ACHN (cell line): ENCODE data around the gene CDC34.
A peak's percentile ranks its signal among the peaks of the same experiment; 100 is the strongest.
"Not testable (repeated sequence)": the region's sequence is repeated elsewhere in the genome, so short reads cannot be mapped to it uniquely, and the experiment has no call there.

Experiments used
- DNase-seq: peaks from one replicate; pipeline ENCODE4 v3.0.0-alpha.2; 2015
- in situ Hi-C: cut with HindIII; loops from 2 replicates; pipeline ENCODE4 v1.10.0; 2017; ENCODE audit warnings: low sequenced_read_pairs, low pct_ligation_motif_present, low pct_unique_long_range_greater_than_20kb

The CDC34 gene

GRCh38 chr19:580274-580835 lies 48.8 kb downstream of the CDC34 start:
- no peak for DNase-seq
- in situ Hi-C loops = no loop called here

- in situ Hi-C loops = no loop called here
- DNase-seq = no peak
Observed at GRCh38 chr19:581399-582111, 50.0 kb downstream of the CDC34 start.

GRCh38 chr19:582497-583197 lies 51.1 kb downstream of the CDC34 start:
- DNase-seq = no peak
- in situ Hi-C loops = no loop called here

- DNase-seq = no peak
- in situ Hi-C loops = no loop called here
Observed at GRCh38 chr19:583198-583967, 51.8 kb downstream of the CDC34 start.

- in situ Hi-C loops = no loop called here
- no peak for DNase-seq
Observed at GRCh38 chr19:583968-584239, 52.3 kb downstream of the CDC34 start.

GRCh38 chr19:584240-585001 lies 52.9 kb downstream of the CDC34 start:
- peak; percentile 43 for DNase-seq
- in situ Hi-C loops = no loop called here

- DNase-seq, in situ Hi-C loops: not testable (repeated sequence)
Observed at GRCh38 chr19:585146-585545, 53.6 kb downstream of the CDC34 start.

- DNase-seq = no peak
- in situ Hi-C loops = no loop called here
Observed at GRCh38 chr19:585551-586110, 54.1 kb downstream of the CDC34 start.

- peak; percentile 80 for DNase-seq
- in situ Hi-C loops = no loop called here
Observed at GRCh38 chr19:588093-588740, 56.7 kb downstream of the CDC34 start.

GRCh38 chr19:588741-589692 lies 57.5 kb downstream of the CDC34 start:
- peak; percentile 16 for DNase-seq
- in situ Hi-C loops = no loop called here

- DNase-seq = no peak
- in situ Hi-C loops = no loop called here
Observed at GRCh38 chr19:589693-590395, 58.3 kb downstream of the CDC34 start, which contains the start of gene HCN2. HCN2 (plus strand) TSS chr19:589881; CDS start chr19:589946, 65 bp downstream.

GRCh38 chr19:590396-590745 lies 58.8 kb downstream of the CDC34 start:
- in situ Hi-C loops = no loop called here
- peak; percentile 20 for DNase-seq

GRCh38 chr19:590750-591098 lies 59.2 kb downstream of the CDC34 start:
- no peak for DNase-seq
- in situ Hi-C loops = no loop called here

- in situ Hi-C loops = no loop called here
- peak; percentile 44 for DNase-seq
Observed at GRCh38 chr19:591099-591958, 59.8 kb downstream of the CDC34 start.
